Panc1 (cell line): ENCODE data around the gene GUCY1A2. TPM values are rescaled to one million over a fixed set of nuclear protein-coding genes. Genes with fewer than 3 reads are reported as not detected.

Experiments
- ATAC-seq: fragments of 200-7000 bp; cut with Tn5 transposase; 2 replicates; pipeline ENCODE4 v1.9.1; 2020; ENCODE audit warnings: mild to moderate bottlenecking, moderate library complexity
- BruUV-seq: library from RNA; stranded (reverse); fragments of 400-500 nt; replicated peaks from 2 replicates; lab custom pipeline; 2021; lab: Mats Ljungman, UMichigan
- CTCF ChIA-PET: fragments of 300-600 bp; sonication (Branson Sonifier 250); formaldehyde crosslinking; loops from one replicate; lab custom pipeline; 2022; ENCODE audit warnings: antibody characterized with exemption; lab: Charles Lee
- POLR2A ChIA-PET: fragments of 300-600 bp; sonication (Branson Sonifier 250); formaldehyde crosslinking; loops from one replicate; lab custom pipeline; 2022; ENCODE audit warnings: antibody characterized with exemption; lab: Charles Lee
- DNase-seq: peaks from one replicate; pipeline ENCODE4 v3.0.0-alpha.2; 2010; ENCODE audit warnings: low read depth, low spot score
- H3K27ac ChIP-seq: 2 replicates; pipeline ENCODE4 v1.5.1; 2011; ENCODE audit warnings: mild to moderate bottlenecking, low read length, inconsistent platforms
- H3K27me3 ChIP-seq: fragments of 200-500 bp; sonication (Bioruptor generic); 2 replicates; pipeline ENCODE4 v1.6.0; 2014; ENCODE audit warnings: low read length, inconsistent platforms; ENCODE audit not compliant: control insufficient read depth, insufficient read depth
- H3K36me3 ChIP-seq: fragments of 200-500 bp; sonication (Bioruptor generic); 2 replicates; pipeline ENCODE4 v1.5.1; 2014; ENCODE audit warnings: inconsistent platforms, mild to moderate bottlenecking, low read length, moderate library complexity; ENCODE audit not compliant: control insufficient read depth, insufficient read depth
- H3K4me1 ChIP-seq: 2 replicates; pipeline ENCODE4 v1.5.1; 2011; ENCODE audit warnings: inconsistent platforms, mild to moderate bottlenecking, low read length, moderate library complexity; ENCODE audit not compliant: control insufficient read depth, insufficient read depth
- H3K4me3 ChIP-seq, 2 experiments: 2 replicates each; pipeline ENCODE4 v1.5.1; 2011 to 2012; ENCODE audit warnings: low read depth in 2 of 2, low read length in 2 of 2, mild to moderate bottlenecking in 2 of 2, inconsistent platforms in 1 of 2, moderate library complexity in 1 of 2
- H3K9me3 ChIP-seq: fragments of 200-500 bp; sonication (Bioruptor generic); 2 replicates; pipeline ENCODE4 v1.5.1; 2014; ENCODE audit warnings: low read depth, mild to moderate bottlenecking, inconsistent platforms, low read length, moderate library complexity; ENCODE audit not compliant: control insufficient read depth, insufficient read depth
- CTCF ChIP-seq: fragments of 450-650 bp; IDR thresholded peaks from 2 replicates; pipeline ENCODE4 v1.5.1; 2017; ENCODE audit warnings: mild to moderate bottlenecking
- POLR2AphosphoS5 ChIP-seq: IDR thresholded peaks from 2 replicates; pipeline ENCODE4 v1.6.1; 2012; ENCODE audit warnings: mild to moderate bottlenecking, low read depth, low read length, moderate library complexity
- REST ChIP-seq, 2 experiments: IDR thresholded peaks; 2 replicates each; pipeline ENCODE4 v1.6.1; 2011 to 2012; ENCODE audit warnings: low read depth in 2 of 2, control low read depth in 1 of 2, low read length in 1 of 2, mild to moderate bottlenecking in 1 of 2, moderate library complexity in 1 of 2; ENCODE audit not compliant: insufficient read depth in 1 of 2
- SIN3A ChIP-seq: IDR thresholded peaks from 2 replicates; pipeline ENCODE4 v1.6.1; 2012; ENCODE audit warnings: low read depth, mild to moderate bottlenecking, low read length, moderate library complexity, borderline replicate concordance; ENCODE audit not compliant: insufficient read depth
- TCF7L2 ChIP-seq: IDR thresholded peaks from 2 replicates; pipeline ENCODE4 v1.6.1; 2011; ENCODE audit warnings: mild to moderate bottlenecking, low read depth, low read length, inconsistent platforms
- in situ Hi-C: cut with HindIII; loops from 2 replicates; pipeline ENCODE4 v1.10.0; 2016; ENCODE audit warnings: low sequenced_read_pairs, low pct_unique_long_range_greater_than_20kb
- intact Hi-C: fragments of 100-400 bp; cut with micrococcal nuclease; formaldehyde crosslinking; loops from one replicate; pipeline ENCODE4 v1.10.0; 2022; ENCODE audit not compliant: unreplicated experiment
- total RNA-seq: library from RNA; stranded (reverse); gene quantifications from one replicate; pipeline ENCODE4 v1.2.1, GENCODE V29; 2021; ENCODE audit not compliant: unreplicated experiment

The GUCY1A2 gene
- total RNA-seq, 1 experiment from 2014 or later = 1.9 TPM

- in situ Hi-C loops = no loop called here
- ChIA-PET POLR2A (no interaction called here), CTCF (no interaction called here)
- intact Hi-C loops = no loop called here
- no peaks in the 10 kb centered on the region for H3K27me3 ChIP-seq
- DNase-seq = no peak
- BruUV-seq = no TSS peak
- TF ChIP-seq CTCF (no peak), POLR2AphosphoS5 (no peak), REST (IDR thresholded peaks at IDR 0.05; ENCODE audit: insufficient read depth in 1 of 2, low read depth in 2 of 2, low read length in 1 of 2) (no peak), SIN3A (no peak), TCF7L2 (no peak)
- no peaks in the 10 kb centered on the region for H3K4me1 ChIP-seq
- H3K9me3 ChIP-seq = no peaks in the 10 kb centered on the region
- H3K4me3 ChIP-seq = no peak overlapping the region
- no peaks in the 10 kb centered on the region for H3K36me3 ChIP-seq
- H3K27ac ChIP-seq = no peak overlapping the region
- no peak for ATAC-seq
These were observed 289.4 kb downstream of the GUCY1A2 start for GRCh38 chr11:106728859-106729258.

GRCh38 chr11:106728379-106728778 lies 289.9 kb downstream of the GUCY1A2 start:
- POLR2A ChIA-PET = no interaction called here
- no peak for ATAC-seq
- BruUV-seq = no TSS peak
- in situ Hi-C loops (no loop called here), intact Hi-C loops (no loop called here)
- H3K36me3 ChIP-seq = no peaks in the 10 kb centered on the region
- DNase-seq = no peak
- H3K27me3 ChIP-seq = no peaks in the 10 kb centered on the region
- no peaks in the 10 kb centered on the region for H3K9me3 ChIP-seq
- TF ChIP-seq POLR2AphosphoS5 (no peak), CTCF (no peak), REST (IDR thresholded peaks at IDR 0.05; ENCODE audit: insufficient read depth in 1 of 2, low read depth in 2 of 2, low read length in 1 of 2) (no peak), TCF7L2 (no peak), SIN3A (no peak)
- no peak overlapping the region for H3K4me3 ChIP-seq
- no peak overlapping the region for H3K27ac ChIP-seq
- CTCF ChIA-PET = no interaction called here
- H3K4me1 ChIP-seq = no peaks in the 10 kb centered on the region
